Mesodermal cell (in vitro differentiated cells): ENCODE data around the gene MGRN1.

Source experiments
- H3K27ac ChIP-seq: 2 replicates; pipeline ENCODE4 v1.7.0; 2013; ENCODE audit warnings: mild to moderate bottlenecking, low read depth, low read length, moderate library complexity; ENCODE audit not compliant: severe bottlenecking
- H3K36me3 ChIP-seq: 2 replicates; pipeline ENCODE4 v1.7.1; 2013; ENCODE audit warnings: mild to moderate bottlenecking, low read length, moderate library complexity; ENCODE audit not compliant: control insufficient read depth, insufficient read depth
- H3K4me1 ChIP-seq: one replicate; pipeline ENCODE4 v1.7.1; 2013; ENCODE audit warnings: mild to moderate bottlenecking, low read length; ENCODE audit not compliant: insufficient read depth, control insufficient read depth, poor library complexity, severe bottlenecking
- H3K4me3 ChIP-seq: 2 replicates; pipeline ENCODE4 v1.7.0; 2013; ENCODE audit warnings: low read length, control low read depth, mild to moderate bottlenecking; ENCODE audit not compliant: insufficient read depth, poor library complexity, severe bottlenecking; ENCODE audit errors: extremely low read depth
- H3K9me3 ChIP-seq: 2 replicates; pipeline ENCODE4 v1.7.1; 2013; ENCODE audit warnings: mild to moderate bottlenecking, low read length, moderate library complexity; ENCODE audit not compliant: control insufficient read depth
- WGBS, 2 experiments: methylation state at CpG; one replicate each; pipeline ENCODE4 v1.1.5; 2013; ENCODE audit warnings: missing lambda C conversion rate in 2 of 2; ENCODE audit not compliant: insufficient coverage in 2 of 2; 5-methylcytosine and 5-hydroxymethylcytosine counted together

Gene MGRN1

DNA sequence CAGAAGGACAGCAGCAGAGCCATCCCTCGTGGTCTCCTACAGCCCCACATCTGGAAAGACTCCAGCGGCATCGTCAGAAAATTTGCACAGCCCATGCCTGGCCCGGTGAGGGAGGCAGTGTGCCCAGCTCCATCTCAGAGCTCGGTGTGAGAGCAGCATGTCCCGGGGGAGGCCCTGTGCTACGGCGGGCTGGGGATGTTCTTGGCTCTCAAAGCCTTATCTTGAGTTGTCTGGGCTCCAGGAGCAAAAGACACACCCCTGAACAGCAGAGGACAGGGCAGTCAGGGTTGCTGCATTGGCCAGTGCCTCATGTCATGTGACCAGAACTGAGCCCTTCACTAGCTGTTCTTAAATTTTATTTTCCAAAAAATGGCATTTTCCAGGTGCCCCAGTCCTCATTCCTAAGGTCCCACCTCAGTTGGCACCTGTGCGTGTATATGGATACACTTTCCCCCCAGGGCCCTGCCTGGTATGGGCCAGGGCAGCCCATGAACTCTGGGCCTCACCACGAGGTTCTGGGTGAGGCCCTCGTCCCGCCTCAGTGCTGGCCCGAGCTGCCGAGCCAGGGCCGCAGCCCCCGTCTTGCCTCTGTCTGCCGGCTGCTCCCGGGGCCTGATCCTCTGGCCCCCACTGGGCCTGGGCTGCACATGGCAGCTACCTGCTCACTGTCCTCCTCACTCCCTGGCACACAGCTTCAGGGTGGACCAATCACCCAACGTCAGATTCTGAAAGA, 71.7 kb downstream of the MGRN1 start:
- Histone ChIP-seq H3K27ac (no peak overlapping the region), H3K36me3 (peaks cover 53% of the 10 kb centered on the region), H3K4me3 (no peak overlapping the region), H3K4me1 (peaks cover 4% of the 10 kb centered on the region), H3K9me3 (no peaks in the 10 kb centered on the region)
- WGBS, 2 experiments, result 93 to 96% methylated on average over 17 to 19 of the region's 19 CpGs

DNA sequence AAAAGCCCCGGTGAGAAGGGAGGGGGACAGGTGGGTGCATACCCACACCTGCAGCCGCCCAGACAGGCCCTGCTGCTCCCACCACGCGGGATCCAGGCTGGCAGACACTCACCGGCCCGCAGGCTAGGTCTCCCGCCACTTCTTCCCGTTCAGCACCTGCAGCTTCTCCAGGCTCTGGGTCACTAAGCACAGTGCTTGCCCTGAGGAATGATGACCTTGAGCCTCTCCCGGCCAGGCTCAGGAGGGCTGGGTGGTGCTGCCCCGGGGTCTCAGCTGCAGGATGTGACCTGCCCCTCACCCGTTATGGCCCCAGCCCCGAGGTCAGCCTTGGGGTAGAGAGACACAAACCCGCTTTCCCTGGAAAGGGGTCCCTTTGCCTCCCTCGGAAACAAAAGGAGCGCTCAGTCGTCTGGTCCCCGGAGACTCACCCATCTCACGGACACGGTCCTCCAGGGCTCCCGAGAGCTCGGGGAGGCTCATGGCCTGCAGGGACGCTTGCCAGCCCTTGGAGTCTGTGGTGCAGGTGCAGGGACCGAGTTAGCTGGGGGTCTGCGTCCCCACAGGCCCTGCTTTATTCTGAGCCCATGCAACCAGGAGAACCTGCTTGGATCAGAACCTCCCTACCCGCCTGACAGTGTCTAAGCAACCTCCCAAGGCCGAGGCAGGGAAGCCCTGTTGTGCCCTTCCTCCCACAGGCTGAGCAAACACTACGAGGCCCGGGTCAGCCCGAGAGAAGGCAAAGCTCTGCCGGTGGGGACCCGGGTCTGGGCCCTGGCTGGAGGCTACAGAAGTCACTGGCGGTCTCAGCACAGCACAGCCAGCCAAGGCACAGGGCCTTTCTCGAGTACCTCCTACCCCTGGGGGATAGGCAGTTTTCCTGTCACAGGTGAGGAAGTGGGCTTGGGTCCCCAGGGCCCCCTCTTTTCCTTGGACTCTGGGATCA, 72.5 kb downstream of the MGRN1 start:
- Histone ChIP-seq H3K4me3 (no peak overlapping the region), H3K36me3 (peaks cover 60% of the 10 kb centered on the region), H3K9me3 (no peaks in the 10 kb centered on the region), H3K27ac (no peak overlapping the region), H3K4me1 (peaks cover 2% of the 10 kb centered on the region)
- WGBS, 2 experiments, result 95 to 96% methylated on average over 32 to 33 of the region's 33 CpGs

DNA sequence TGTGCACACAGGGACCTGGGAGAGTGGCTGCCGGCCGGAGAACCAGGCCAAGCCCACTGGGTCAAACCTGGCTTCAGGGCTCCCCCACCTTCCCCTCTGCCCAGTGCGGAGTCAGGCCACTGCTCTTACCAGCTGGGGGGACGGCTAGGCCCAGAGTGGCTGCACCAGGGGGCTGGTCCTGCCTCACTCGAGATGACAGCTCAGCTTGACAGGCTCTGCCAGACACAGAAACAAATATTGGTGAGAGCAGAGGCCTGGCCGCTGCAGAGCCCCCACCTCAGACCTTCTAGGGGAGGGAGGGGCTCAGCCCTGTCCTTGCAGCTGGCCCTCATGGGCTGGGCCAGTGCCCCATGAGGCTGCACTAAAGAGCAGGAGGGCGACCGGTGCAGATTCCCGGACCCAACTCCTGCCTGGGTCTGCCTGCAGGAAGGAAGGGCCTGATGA, 73.2 kb downstream of the MGRN1 start:
- H3K9me3 ChIP-seq, result no peaks in the 10 kb centered on the region
- WGBS, 2 experiments, result 86 to 98% methylated on average over 2 to 5 of the region's 9 CpGs
- no peak overlapping the region for H3K4me3 ChIP-seq
- H3K4me1 ChIP-seq, result no peaks in the 10 kb centered on the region
- H3K36me3 ChIP-seq, result peaks cover 67% of the 10 kb centered on the region
- no peak overlapping the region for H3K27ac ChIP-seq

DNA sequence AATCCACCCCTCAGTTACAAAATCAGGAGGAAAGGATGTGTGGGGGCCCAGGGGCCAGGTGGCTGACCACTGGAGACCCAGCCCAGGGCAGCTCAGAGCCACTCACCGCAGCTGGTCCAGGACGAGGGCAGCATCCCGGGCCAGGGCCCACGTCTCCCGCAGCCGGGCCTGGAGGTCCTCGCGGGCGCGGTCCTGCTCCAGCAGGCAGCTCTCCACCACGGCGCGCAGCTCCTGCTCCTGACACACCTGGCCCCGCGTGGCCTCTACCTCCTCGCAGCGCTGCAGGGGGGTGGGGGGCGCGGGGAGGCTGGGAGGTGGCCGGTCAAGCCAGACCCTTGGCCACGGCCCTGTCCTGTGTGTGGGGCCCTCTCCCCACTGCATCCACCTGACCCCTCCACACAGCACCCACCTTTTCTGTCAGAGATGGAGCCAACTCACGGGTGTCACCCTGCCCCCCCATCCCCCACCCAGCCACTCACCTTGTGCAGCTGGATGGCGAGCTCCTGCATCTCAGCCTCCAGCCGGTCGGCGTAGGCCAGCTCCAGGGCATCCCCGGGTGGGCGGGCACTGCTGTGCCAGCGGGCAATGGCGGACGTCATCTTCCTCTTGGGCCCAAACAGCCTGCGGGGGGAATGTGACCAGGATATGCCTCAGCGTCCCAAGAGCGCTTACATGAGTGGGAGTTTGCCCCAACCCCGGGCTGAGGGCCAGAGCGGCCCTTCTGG, 73.9 kb downstream of the MGRN1 start:
- H3K4me1 ChIP-seq, result no peaks in the 10 kb centered on the region
- no peak overlapping the region for H3K27ac ChIP-seq
- WGBS, 2 experiments, result 95 to 97% methylated on average over 32 to 33 of the region's 36 CpGs
- H3K9me3 ChIP-seq, result no peaks in the 10 kb centered on the region
- H3K4me3 ChIP-seq, result no peak overlapping the region
- peaks cover 67% of the 10 kb centered on the region for H3K36me3 ChIP-seq

DNA sequence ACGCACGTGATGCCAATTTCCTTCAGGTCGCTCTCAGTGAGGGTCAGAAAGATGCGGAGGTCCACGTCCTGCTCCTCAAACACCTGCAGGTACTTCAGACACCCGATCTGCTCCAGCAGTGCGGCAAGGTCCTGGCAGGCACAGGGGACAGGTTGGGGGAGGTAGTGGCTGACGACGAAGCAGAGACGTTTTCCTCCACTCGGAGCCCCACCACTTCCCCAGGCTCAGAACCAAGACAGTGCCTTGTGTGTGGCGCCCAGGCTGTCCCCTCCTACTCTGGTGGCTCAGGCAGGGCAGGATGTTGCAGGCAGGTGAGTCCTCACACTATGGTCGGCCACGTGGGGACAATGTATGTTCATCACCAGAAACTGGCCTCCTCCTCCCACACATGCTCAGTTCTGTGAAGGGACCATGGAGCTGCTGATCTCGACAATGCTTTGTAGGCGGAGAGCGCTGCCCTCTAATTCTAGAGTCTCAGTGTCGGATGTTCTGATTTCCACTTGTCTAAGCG, 74.5 kb downstream of the MGRN1 start:
- 93 to 96% methylated on average over 15 to 17 of the region's 19 CpGs for WGBS, 2 experiments
- no peaks in the 10 kb centered on the region for H3K9me3 ChIP-seq
- H3K36me3 ChIP-seq, result peaks cover 72% of the 10 kb centered on the region
- no peak overlapping the region for H3K4me3 ChIP-seq
- H3K27ac ChIP-seq, result no peak overlapping the region
- no peaks in the 10 kb centered on the region for H3K4me1 ChIP-seq

DNA sequence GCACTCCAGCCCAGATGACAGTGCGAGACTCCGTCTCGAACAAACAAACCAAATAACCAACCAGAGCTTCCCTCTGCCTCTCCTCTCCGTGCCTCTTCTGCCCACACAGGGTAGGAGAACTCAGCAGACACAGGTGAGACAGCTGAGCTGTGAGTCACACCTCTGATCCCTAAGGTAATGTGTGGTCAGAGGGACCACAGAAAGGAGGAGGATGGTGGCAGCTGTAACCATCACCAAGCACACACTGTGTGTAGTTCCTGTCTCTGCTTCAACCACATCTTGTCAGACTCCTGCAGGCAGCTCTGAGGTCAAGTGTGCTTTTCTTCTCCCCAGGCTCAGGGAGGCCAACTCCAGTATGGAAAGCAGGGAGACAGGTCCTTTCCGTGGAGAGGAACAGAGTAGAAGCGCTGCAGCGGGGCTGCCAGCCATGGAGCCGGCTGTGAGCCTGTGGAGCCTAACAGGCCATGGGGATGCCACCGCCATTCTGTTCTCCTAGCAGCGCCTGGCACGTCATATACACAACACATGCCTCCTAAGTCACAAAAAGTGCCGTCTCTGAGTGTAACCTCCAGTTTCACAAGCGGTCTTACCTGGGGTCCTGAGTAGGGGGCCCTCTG, 75.9 kb downstream of the MGRN1 start:
- peaks cover 80% of the 10 kb centered on the region for H3K36me3 ChIP-seq
- no peak overlapping the region for H3K4me3 ChIP-seq
- H3K9me3 ChIP-seq, result no peaks in the 10 kb centered on the region
- H3K4me1 ChIP-seq, result no peaks in the 10 kb centered on the region
- H3K27ac ChIP-seq, result no peak overlapping the region
- WGBS, 2 experiments, result 94 to 96% methylated on average over 12 to 13 of the region's 13 CpGs

DNA sequence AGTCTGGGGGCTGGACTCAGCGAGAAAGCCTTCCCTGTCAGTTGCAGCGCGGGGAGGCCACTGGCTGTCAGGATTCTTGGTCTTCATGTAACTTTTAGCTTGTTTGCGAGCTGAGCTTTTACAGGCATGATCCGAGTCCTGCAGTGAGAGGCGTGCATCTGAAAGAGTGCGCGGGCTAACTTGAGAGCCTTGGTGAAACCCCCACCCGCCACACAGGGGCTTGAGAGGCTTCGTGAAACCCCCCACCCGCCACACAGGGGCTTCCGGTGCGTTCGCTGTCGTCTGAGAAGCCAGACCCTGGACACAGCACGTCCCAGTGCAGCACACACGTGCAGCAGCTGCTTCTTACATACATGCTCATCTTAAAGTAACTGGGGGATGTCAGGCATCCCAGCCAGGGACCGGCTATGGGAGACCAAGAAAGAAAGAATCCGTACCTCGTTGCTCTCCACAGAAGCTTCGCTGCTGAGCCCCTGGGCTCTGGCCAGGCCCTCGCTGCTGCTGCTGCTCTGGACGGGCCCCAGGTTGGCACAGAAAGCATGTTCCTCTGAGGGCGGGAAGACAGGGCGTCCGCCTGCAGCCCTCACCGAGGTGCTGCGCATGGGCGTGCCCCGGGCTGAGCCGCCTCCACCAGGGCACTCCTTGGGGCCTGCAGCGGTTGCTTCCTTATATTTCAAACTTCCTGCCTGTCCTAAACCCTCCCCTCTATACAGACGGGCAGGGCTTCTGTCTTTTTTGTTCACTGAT, 76.5 kb downstream of the MGRN1 start:
- Histone ChIP-seq H3K36me3 (peaks cover 78% of the 10 kb centered on the region), H3K4me1 (no peaks in the 10 kb centered on the region)
- 93 to 95% methylated on average over 29 to 33 of the region's 33 CpGs for WGBS, 2 experiments

DNA sequence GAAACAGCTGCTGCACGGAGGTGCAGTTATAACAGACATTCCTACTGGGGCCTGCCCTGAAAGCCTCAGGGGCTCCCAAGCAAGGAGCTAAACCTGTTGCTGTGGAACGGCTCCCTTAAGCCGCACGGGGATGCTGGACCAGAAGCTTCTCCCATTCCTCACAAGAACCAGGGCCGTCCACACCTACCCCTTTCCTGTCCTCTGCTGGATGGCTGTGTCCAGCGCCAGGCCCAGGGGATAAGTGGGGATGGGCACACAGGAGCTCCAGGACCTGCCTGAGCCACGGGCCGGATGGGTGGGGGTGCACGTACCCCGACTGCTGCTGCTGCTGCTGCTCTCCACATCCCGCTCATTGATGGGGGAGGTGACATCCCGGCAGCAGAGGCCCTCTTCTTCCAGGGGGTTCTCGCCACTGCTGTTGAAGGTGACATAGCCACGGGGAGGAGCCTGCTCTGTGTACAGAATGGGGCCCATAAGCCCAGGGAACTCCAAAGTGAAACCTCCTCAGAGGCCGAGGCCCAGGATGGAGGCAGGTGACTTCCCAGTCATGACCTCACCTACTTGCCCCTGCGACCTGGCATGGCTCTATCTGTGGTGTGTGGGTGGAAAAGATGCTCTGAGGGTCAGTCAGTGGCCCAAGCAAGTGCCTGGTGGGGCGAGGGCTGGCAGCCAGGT, 77.3 kb downstream of the MGRN1 start:
- Histone ChIP-seq H3K4me3 (no peak overlapping the region), H3K36me3 (peaks cover 78% of the 10 kb centered on the region), H3K27ac (no peak overlapping the region), H3K9me3 (no peaks in the 10 kb centered on the region), H3K4me1 (no peaks in the 10 kb centered on the region)
- 92 to 97% methylated on average over 10 to 15 of the region's 17 CpGs for WGBS, 2 experiments

More for the DNA sequence above, 76.5 kb downstream of the MGRN1 start:
- H3K4me3 ChIP-seq, result no peak overlapping the region
- no peak overlapping the region for H3K27ac ChIP-seq
- no peaks in the 10 kb centered on the region for H3K9me3 ChIP-seq

DNA sequence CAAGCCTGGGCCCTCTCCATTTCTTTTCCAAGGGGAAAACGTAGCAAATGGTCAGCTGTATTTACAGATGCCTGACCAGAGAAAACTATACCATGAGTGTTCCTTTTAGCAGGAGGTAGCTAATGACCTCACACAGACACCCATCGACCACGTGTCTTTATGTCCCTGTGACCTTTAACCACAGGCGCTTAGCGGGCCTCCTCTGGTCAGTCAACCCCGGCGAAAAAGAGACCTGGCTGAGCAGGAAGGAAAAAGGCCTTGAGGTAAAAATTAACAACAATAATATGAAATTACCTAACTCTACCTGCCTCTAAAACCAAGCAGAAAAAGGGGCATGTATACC, 77.8 kb downstream of the MGRN1 start:
- H3K4me1 ChIP-seq, result no peaks in the 10 kb centered on the region
- 87 to 91% methylated on average over 1 to 3 of the region's 7 CpGs for WGBS, 2 experiments
- H3K4me3 ChIP-seq, result no peak overlapping the region
- peaks cover 74% of the 10 kb centered on the region for H3K36me3 ChIP-seq
- no peak overlapping the region for H3K27ac ChIP-seq
- H3K9me3 ChIP-seq, result no peaks in the 10 kb centered on the region
